GM19023 (cell line): ENCODE data around the gene EGFL8.
A peak's percentile ranks its signal among the peaks of the same experiment; 100 is the strongest.

Experiments
- ATAC-seq: cut with Tn5 transposase; IDR thresholded peaks from one replicate; pipeline ENCODE4 v1.9.1; 2021; ENCODE audit warnings: mild to moderate bottlenecking, moderate library complexity; ENCODE audit not compliant: unreplicated experiment

Gene EGFL8

GRCh38 chr6:32167154-32167760 lies 2.9 kb downstream of the EGFL8 start:
- no peak for ATAC-seq

DNA sequence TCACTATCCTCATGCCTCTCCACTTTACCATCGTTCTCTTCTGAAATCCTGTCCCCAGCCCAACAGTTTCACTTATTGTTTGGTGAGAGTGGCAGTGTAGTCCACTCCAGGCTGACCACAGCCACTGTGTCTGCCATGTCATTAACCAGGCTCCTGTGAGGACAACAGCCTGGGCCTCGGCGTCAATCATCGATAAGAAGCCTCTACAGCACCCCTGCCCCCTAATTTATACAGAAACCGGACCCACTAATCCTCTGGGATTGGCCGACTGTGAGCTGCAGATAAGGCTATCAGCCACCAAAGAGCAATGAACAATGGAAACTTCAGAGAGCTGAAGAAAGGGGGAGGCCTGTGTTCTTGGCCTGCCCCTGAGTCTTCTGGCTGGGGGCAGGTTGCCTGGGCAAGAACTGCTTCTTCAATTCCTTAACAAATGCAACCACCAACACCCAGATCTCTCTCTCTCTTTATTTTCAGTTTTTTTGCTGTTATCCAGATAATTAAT lies 3.4 kb downstream of the EGFL8 start:
- no peak for ATAC-seq

- ATAC-seq = no peak
Measured at GRCh38 chr6:32168350-32168749, 4.0 kb downstream of the EGFL8 start.

DNA sequence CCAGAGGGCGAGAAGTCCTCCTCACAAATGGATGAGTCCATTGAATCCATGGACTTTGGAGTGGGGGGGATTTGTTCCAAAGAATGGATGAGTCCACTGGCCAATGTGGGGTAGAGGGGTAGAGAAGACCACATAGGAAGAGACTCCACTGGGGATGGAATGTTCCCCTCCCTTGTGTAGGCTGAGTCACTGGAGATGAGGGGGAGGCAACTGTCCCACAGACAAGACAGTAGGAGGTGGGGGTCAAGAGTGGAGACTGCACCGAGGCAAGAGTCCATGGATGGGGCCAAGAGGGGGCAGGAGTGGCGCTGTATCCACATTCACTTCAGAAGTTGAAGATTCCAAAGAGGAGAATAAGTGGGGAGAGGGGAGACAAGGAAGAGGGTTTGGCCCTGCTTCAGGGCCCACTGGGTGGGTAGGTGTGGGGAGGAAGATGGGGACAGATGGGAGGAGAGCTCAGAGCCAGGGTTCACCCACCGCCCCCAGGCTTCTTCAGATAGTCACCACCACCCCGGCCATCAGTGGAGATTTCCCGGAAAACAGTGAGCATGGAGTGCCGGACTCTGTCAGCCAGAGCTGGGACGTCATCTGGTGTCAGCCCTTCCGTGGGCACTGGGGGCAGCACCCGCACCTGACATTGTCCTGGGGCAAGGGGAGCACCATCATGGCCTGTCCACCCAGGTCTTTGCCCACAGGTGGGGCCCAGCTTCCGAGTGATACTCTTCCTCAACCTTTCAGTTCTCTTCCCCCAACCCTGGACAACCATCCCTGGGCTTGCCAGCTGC lies 4.6 kb downstream of the EGFL8 start:
- no peak for ATAC-seq

DNA sequence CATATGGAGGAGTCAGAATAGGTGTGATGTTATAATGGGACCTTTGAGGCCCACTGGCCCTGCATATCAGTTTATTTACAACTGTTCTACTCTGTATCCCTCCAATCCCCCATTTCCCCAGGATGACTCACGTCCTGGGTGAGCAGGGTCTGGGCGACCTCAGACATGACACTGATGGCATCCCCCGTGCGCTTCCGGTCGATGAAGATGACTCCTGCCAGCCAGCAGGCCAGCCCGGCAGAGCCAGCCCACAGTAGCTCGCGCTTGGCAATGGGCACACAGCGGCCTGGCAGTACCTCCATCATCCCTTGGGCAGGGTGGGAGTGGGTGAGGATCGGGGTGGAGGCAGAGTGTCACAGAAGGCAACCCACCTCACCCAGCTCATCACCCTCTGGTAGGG lies 5.9 kb downstream of the EGFL8 start:
- ATAC-seq = no peak

DNA sequence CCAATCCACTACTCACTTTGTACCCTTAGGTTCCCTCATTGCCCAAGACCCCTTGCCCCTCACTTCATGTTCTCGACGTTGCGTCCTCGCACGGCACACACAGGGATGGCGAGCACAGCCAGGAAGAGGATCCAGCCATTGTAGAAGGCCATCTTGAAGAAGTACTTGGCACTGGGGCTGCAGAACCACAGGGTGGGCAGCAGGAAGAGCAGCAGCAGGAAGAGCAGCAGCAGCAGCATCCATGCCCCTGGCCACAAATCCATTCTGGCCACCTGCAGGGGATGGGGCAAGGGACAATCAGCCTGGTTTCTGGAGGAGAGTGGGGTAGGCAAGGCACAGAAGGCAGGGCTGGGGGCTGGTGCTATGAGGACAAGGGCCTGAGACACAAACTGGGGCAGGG lies 6.8 kb downstream of the EGFL8 start:
- no peak for ATAC-seq

GRCh38 chr6:32173051-32173727 lies 8.8 kb downstream of the EGFL8 start:
- no peak for ATAC-seq

- ATAC-seq = no peak
Measured at GRCh38 chr6:32174416-32174815, 10.0 kb downstream of the EGFL8 start.

GRCh38 chr6:32175322-32175710 lies 10.9 kb downstream of the EGFL8 start:
- no peak for ATAC-seq

DNA sequence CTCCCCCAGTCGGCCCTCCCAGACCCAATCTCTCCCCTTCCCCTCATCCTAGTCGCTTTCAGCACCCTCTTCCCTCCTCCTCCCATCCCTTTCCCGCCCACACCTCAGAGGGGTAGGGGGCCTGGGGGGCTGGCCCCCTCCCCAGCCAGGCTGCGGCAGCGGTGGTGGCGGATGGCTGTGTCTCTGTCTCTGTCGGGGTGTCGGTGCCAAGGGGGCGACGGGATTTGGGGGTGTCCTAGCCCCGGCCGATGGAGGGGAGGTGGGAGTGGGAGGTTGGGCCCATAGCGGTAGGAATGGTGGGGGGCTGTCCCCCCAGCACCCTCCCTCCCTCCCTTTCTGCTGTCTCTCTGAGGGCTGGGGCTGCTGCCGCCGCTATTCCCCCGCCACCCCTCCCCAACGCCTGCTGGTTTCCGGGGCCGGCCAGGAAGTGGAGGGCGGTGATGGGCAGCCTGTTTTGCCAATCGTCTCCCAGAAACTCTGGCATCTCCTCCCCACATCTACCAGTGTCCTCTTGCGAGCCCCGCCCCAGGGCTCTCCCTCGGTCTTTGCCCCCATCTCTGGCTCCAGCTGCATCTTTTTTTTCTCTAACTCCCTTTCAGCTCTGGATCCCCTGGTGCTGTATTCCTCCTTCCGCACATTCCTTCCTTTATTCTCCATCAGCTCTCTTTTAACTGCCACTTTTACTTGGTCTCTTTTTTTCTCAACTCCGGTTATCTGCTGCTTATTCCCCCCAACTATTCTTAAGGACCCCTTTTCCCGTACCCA lies 11.5 kb downstream of the EGFL8 start, which contains the start of gene AGPAT1:
AGPAT1 (minus strand) TSS at position 374 of the 765 bp plus-strand sequence. CDS start 4,588 bp downstream, outside the sequence.
- ATAC-seq = peak; percentile 46

- ATAC-seq = no peak
Measured at GRCh38 chr6:32176476-32177182, 12.2 kb downstream of the EGFL8 start.

- no peak for ATAC-seq
Measured at GRCh38 chr6:32177183-32177787, 12.9 kb downstream of the EGFL8 start.

- ATAC-seq = peak; percentile 81
Measured at GRCh38 chr6:32177788-32178546, 13.6 kb downstream of the EGFL8 start, which contains the start of gene RNF5. RNF5 (plus strand) TSS chr6:32178405; CDS start chr6:32178512, 107 bp downstream.

DNA sequence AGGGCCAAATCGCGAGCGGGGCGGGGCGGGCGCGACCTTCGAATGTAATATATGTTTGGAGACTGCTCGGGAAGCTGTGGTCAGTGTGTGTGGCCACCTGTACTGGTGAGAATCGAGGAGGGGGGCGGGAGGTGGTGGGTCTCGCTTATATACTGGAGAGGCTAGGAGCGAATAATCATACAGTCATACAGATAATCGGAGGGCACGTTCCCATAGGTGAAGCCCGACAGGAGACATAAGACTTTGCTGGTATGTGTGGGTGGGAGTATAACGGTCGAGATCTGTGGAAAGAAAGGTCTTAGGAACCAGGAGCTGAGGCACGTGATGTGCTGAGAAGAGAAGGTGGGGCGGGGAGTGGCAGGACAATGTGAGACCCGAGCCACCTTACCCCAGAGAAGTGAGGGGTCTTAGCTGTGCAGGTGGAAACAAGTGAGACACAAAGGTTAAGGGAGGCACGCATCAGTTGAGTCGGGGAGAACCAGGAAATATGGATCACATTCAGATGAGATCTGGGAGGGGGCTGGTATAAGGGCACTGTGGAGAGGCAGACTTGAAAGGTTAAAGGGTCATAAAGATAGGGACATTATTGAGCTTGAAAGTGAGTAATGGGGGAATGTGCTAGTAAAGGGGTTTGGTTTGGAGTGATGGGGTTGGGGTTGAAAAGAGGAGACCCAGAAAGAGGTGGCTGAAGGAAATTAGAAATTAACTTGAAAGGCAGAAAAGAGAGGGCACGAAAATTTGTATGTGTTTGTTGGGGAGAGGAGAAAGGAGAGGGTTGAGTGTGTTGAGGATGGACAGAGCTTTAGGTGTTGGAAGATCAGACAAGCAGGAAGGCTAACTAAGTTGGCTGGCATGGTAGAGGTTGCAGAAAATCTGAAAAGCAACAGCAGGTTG lies 14.4 kb downstream of the EGFL8 start:
- ATAC-seq = no peak

DNA sequence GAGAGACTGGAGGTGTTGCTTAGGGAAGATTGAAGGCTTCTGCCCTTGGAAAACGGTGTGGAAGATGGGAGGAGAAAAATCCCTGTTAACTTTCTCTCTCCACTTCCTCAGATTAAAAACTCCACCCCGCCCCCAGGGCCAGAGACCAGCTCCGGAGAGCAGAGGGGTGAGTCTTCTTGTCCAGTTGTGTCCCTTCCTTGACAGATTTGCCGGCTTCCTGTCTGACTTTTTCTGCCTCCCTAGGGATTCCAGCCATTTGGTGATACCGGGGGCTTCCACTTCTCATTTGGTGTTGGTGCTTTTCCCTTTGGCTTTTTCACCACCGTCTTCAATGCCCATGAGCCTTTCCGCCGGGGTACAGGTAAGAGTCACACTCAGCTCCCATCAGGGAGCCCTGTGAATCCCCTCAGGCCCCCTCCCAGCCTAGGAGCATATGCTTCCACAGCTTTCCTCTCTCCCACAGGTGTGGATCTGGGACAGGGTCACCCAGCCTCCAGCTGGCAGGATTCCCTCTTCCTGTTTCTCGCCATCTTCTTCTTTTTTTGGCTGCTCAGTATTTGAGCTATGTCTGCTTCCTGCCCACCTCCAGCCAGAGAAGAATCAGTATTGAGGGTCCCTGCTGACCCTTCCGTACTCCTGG lies 15.5 kb downstream of the EGFL8 start:
- ATAC-seq = no peak

DNA sequence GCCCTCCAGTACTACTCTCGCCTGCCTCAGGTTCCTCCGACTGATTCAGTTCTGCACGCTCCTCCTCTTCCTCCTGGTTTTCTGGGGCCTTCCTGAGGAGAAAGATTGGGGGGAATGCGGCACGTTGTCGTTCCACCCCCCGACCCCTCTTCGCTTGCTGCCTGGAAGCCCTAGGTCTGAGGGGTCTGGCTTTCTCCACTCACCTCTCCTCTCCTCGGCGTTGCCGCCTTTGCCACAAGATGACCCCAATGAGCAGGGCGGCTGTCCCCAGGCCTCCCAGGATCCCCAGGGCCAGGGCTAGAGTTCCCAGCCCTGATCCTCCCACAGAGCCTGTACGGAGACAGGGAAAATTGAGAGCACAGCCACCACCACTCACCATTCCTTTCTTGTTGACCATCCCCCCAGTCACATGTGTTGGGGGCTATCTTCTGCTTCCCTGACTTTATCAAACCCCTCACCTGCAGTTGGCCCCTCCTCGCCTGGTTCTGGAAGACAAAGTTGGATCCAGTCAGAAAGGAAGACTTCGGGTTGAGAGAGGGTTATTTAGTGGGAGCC lies 16.8 kb downstream of the EGFL8 start:
- ATAC-seq = no peak

GRCh38 chr6:32181915-32182529 lies 17.6 kb downstream of the EGFL8 start:
- no peak for ATAC-seq
